ENCODE results near the gene REXO1.

Gene REXO1

DNA sequence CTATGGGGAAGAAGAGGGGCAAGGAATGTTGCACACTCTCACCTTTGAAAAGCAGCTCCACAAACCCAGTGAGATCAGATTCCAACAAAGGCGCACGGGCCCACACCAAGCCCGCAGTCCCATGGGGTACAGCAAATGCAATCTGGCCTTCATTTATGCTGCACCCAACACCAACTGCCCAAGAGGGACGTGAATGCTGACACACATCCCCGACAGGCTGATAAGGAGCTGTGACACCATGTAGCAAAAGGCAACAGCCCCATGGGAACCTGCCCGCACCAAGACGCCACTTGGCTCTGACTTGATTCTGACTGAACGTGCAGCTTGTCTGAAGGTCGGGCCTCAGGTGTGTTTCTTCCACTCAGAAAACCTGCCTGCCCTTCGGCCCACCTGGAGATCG lies 17.3 kb downstream of the REXO1 start:
- no peak overlapping the region for H2AFZ ChIP-seq (ENCODE audit: low read depth, low read length)
- H3K79me1 ChIP-seq (replicated peaks; ENCODE audit: low read length, poor library complexity, severe bottlenecking): peaks cover 29% of the 10 kb centered on the region
- no peak overlapping the region for H4K91ac ChIP-seq (ENCODE audit: low read length)
- H2AK5ac ChIP-seq (ENCODE audit: low read length, severe bottlenecking): no peak overlapping the region
- no peak overlapping the region for H3K4me2 ChIP-seq (ENCODE audit: low read length, poor library complexity, severe bottlenecking)
- no peaks in the 10 kb centered on the region for H3K27me3 ChIP-seq (ENCODE audit: control insufficient read depth in 1 of 2, insufficient read depth in 1 of 2, low read length in 2 of 2)
- H3K4me1 ChIP-seq (ENCODE audit: control insufficient read depth, insufficient read depth, low read depth, low read length): peaks cover 27% of the 10 kb centered on the region
- H2BK5ac ChIP-seq (ENCODE audit: low read depth, low read length, poor library complexity, severe bottlenecking): no peak overlapping the region
- H3K9me3 ChIP-seq (ENCODE audit: control insufficient read depth, low read length): no peaks in the 10 kb centered on the region
- no peak overlapping the region for H3K9ac ChIP-seq (ENCODE audit: low read length)
- no peak overlapping the region for H3K4me3 ChIP-seq (ENCODE audit: insufficient read depth in 1 of 2, low read depth in 1 of 2, low read length in 2 of 2)
- no peak overlapping the region for H2BK120ac ChIP-seq (ENCODE audit: low read depth, low read length)
- WGBS: 97% methylated on average over 11 of the region's 11 CpGs
- no peak for DNase-seq
- H3K4ac ChIP-seq (ENCODE audit: low read depth in 1 of 2, low read length in 2 of 2): no peak overlapping the region
- H2BK12ac ChIP-seq (ENCODE audit: low read length in 2 of 2): no peak overlapping the region
- peaks cover 23 to 67% of the 10 kb centered on the region in 2 experiments for H3K36me3 ChIP-seq (ENCODE audit: control insufficient read depth in 1 of 2, insufficient read depth in 2 of 2, low read depth in 1 of 2, low read length in 2 of 2)
- H3K27ac ChIP-seq (ENCODE audit: low read length, poor library complexity, severe bottlenecking): no peak overlapping the region
- H3K18ac ChIP-seq (ENCODE audit: low read depth in 1 of 2, low read length in 2 of 2): no peak overlapping the region
- H3K14ac ChIP-seq (ENCODE audit: low read length in 2 of 2): no peak overlapping the region
- H2BK15ac ChIP-seq (ENCODE audit: low read depth, poor library complexity, severe bottlenecking): no peak overlapping the region
- H3K23ac ChIP-seq (ENCODE audit: low read length in 2 of 2): no peak overlapping the region
- no peak overlapping the region for H4K8ac ChIP-seq (ENCODE audit: low read length)

- no peaks in the 10 kb centered on the region for H3K27me3 ChIP-seq (ENCODE audit: control insufficient read depth in 1 of 2, insufficient read depth in 1 of 2, low read length in 2 of 2)
- H4K91ac ChIP-seq (ENCODE audit: low read length): no peak overlapping the region
- H4K8ac ChIP-seq (ENCODE audit: low read length): no peak overlapping the region
- no peak overlapping the region for H3K9ac ChIP-seq (ENCODE audit: low read length)
- no peak overlapping the region for H2BK5ac ChIP-seq (ENCODE audit: low read depth, low read length, poor library complexity, severe bottlenecking)
- no peak overlapping the region for H2AK5ac ChIP-seq (ENCODE audit: low read length, severe bottlenecking)
- DNase-seq: no peak
- H3K4me3 ChIP-seq (ENCODE audit: insufficient read depth in 1 of 2, low read depth in 1 of 2, low read length in 2 of 2): no peak overlapping the region
- no peak overlapping the region for H3K4me2 ChIP-seq (ENCODE audit: low read length, poor library complexity, severe bottlenecking)
- 98% methylated on average over 15 of the region's 15 CpGs for WGBS
- H2BK120ac ChIP-seq (ENCODE audit: low read depth, low read length): no peak overlapping the region
- no peak overlapping the region for H3K27ac ChIP-seq (ENCODE audit: low read length, poor library complexity, severe bottlenecking)
- no peak overlapping the region for H3K4ac ChIP-seq (ENCODE audit: low read depth in 1 of 2, low read length in 2 of 2)
- H3K4me1 ChIP-seq (ENCODE audit: control insufficient read depth, insufficient read depth, low read depth, low read length): peaks cover 29% of the 10 kb centered on the region
- H2BK15ac ChIP-seq (ENCODE audit: low read depth, poor library complexity, severe bottlenecking): no peak overlapping the region
- no peak overlapping the region for H2AFZ ChIP-seq (ENCODE audit: low read depth, low read length)
- H3K9me3 ChIP-seq (ENCODE audit: control insufficient read depth, low read length): no peaks in the 10 kb centered on the region
- H3K79me1 ChIP-seq (replicated peaks; ENCODE audit: low read length, poor library complexity, severe bottlenecking): peaks cover 30% of the 10 kb centered on the region
- no peak overlapping the region for H2BK12ac ChIP-seq (ENCODE audit: low read length in 2 of 2)
- H3K18ac ChIP-seq (ENCODE audit: low read depth in 1 of 2, low read length in 2 of 2): no peak overlapping the region
- H3K23ac ChIP-seq (ENCODE audit: low read length in 2 of 2): no peak overlapping the region
- H3K36me3 ChIP-seq (ENCODE audit: control insufficient read depth in 1 of 2, insufficient read depth in 2 of 2, low read depth in 1 of 2, low read length in 2 of 2): peaks cover 23 to 67% of the 10 kb centered on the region in 2 experiments
- no peak overlapping the region for H3K14ac ChIP-seq (ENCODE audit: low read length in 2 of 2)
Measured at GRCh38 chr19:1830568-1830967, 17.7 kb downstream of the REXO1 start.

DNA sequence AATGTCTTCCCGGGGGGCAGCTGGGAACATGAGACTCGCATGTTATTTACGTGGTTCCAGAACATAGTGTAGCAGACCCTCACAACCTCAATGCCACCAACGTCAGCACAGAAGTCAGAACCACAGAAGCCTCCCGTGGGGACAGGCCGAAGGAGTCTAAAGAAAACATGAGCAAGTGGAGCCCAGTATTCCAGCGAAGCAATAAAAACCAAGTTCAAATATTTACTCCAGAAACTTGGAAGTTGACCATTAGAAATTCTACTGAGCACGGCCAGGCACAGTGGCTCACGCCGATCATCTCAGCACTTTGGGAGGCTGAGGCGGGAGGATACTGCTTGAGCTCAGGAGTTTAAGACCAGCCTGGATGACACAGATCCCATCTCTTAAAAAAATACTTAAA lies 18.3 kb downstream of the REXO1 start:
- no peak overlapping the region for H2BK15ac ChIP-seq (ENCODE audit: low read depth, poor library complexity, severe bottlenecking)
- no peak overlapping the region for H4K91ac ChIP-seq (ENCODE audit: low read length)
- no peak overlapping the region for H3K4me2 ChIP-seq (ENCODE audit: low read length, poor library complexity, severe bottlenecking)
- no peak overlapping the region for H3K4me3 ChIP-seq (ENCODE audit: insufficient read depth in 1 of 2, low read depth in 1 of 2, low read length in 2 of 2)
- peaks cover 29% of the 10 kb centered on the region for H3K79me1 ChIP-seq (replicated peaks; ENCODE audit: low read length, poor library complexity, severe bottlenecking)
- H3K4me1 ChIP-seq (ENCODE audit: control insufficient read depth, insufficient read depth, low read depth, low read length): peaks cover 28% of the 10 kb centered on the region
- H3K14ac ChIP-seq (ENCODE audit: low read length in 2 of 2): no peak overlapping the region
- H3K36me3 ChIP-seq (ENCODE audit: control insufficient read depth in 1 of 2, insufficient read depth in 2 of 2, low read depth in 1 of 2, low read length in 2 of 2): peaks cover 23 to 66% of the 10 kb centered on the region in 2 experiments
- no peak overlapping the region for H2BK5ac ChIP-seq (ENCODE audit: low read depth, low read length, poor library complexity, severe bottlenecking)
- no peak overlapping the region for H4K8ac ChIP-seq (ENCODE audit: low read length)
- no peak overlapping the region for H3K18ac ChIP-seq (ENCODE audit: low read depth in 1 of 2, low read length in 2 of 2)
- H3K27ac ChIP-seq (ENCODE audit: low read length, poor library complexity, severe bottlenecking): no peak overlapping the region
- no peak for DNase-seq
- H2BK12ac ChIP-seq (ENCODE audit: low read length in 2 of 2): no peak overlapping the region
- no peak overlapping the region for H3K4ac ChIP-seq (ENCODE audit: low read depth in 1 of 2, low read length in 2 of 2)
- no peaks in the 10 kb centered on the region for H3K27me3 ChIP-seq (ENCODE audit: control insufficient read depth in 1 of 2, insufficient read depth in 1 of 2, low read length in 2 of 2)
- no peak overlapping the region for H2BK120ac ChIP-seq (ENCODE audit: low read depth, low read length)
- H2AK5ac ChIP-seq (ENCODE audit: low read length, severe bottlenecking): no peak overlapping the region
- H3K9me3 ChIP-seq (ENCODE audit: control insufficient read depth, low read length): no peaks in the 10 kb centered on the region
- no peak overlapping the region for H3K23ac ChIP-seq (ENCODE audit: low read length in 2 of 2)
- WGBS: 98% methylated on average over 11 of the region's 11 CpGs
- no peak overlapping the region for H2AFZ ChIP-seq (ENCODE audit: low read depth, low read length)
- H3K9ac ChIP-seq (ENCODE audit: low read length): no peak overlapping the region

DNA sequence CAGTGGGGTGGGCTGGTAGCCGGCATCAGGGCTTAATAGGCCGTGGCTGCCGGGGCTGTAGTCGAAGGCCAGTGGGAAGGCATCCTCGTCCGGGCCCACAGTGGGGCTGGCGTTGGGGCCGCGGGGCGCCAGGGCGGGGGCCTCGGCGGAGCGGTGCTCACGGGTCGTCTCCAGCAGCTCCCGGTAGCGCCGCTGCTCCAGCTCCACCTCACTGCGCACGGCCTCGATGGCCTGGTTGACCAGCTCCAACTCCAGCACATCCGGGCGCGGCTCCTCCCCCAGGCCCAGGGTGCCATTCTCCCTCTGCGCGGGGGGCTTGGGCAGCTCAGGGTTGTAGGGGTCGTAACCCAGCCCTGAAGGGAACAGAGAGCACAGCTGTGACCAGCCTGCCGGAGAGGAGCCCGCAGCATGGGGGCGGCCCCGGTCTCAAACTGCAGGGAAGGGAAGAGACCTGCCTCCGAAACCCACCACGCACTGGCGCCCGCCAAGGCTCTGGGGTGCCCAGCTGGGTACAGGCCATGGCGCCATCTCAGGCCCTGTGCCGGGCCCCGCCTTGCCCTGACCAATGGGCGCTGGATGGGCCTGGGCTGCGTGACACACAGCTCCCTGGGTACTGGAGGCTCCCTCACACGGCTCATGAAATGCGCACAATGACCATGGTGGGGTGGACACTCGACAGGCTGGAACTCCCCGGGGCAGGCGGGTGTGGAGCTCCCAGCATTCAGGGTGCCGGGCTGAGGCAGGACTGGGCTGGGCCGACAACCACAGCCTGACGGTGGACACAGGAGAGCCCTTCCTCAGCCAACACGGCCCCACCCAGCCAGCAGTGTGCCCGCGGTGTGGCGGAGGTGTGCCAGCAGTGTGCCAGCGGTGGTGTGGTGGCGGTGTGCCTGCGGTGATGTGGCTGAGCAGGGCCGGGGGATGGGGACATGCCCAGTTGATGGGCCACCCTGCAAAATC lies 19.7 kb downstream of the REXO1 start:
- Histone ChIP-seq H3K4me1 (ENCODE audit: control insufficient read depth, insufficient read depth, low read depth, low read length) (peaks cover 30% of the 10 kb centered on the region), H2BK12ac (ENCODE audit: low read length in 2 of 2) (no peak overlapping the region), H3K27ac (ENCODE audit: low read length, poor library complexity, severe bottlenecking) (no peak overlapping the region), H4K8ac (ENCODE audit: low read length) (no peak overlapping the region), H3K4me3 (ENCODE audit: insufficient read depth in 1 of 2, low read depth in 1 of 2, low read length in 2 of 2) (no peak overlapping the region), H3K14ac (ENCODE audit: low read length in 2 of 2) (no peak overlapping the region), H2BK15ac (ENCODE audit: low read depth, poor library complexity, severe bottlenecking) (no peak overlapping the region), H3K27me3 (ENCODE audit: control insufficient read depth in 1 of 2, insufficient read depth in 1 of 2, low read length in 2 of 2) (no peaks in the 10 kb centered on the region), H3K79me1 (replicated peaks; ENCODE audit: low read length, poor library complexity, severe bottlenecking) (peaks cover 30% of the 10 kb centered on the region), H3K36me3 (ENCODE audit: control insufficient read depth in 1 of 2, insufficient read depth in 2 of 2, low read depth in 1 of 2, low read length in 2 of 2) (peaks cover 31 to 63% of the 10 kb centered on the region in 2 experiments), H3K18ac (ENCODE audit: low read depth in 1 of 2, low read length in 2 of 2) (no peak overlapping the region), H2AK5ac (ENCODE audit: low read length, severe bottlenecking) (no peak overlapping the region), H4K91ac (ENCODE audit: low read length) (no peak overlapping the region), H2BK5ac (ENCODE audit: low read depth, low read length, poor library complexity, severe bottlenecking) (no peak overlapping the region), H3K4me2 (ENCODE audit: low read length, poor library complexity, severe bottlenecking) (no peak overlapping the region), H2BK120ac (ENCODE audit: low read depth, low read length) (no peak overlapping the region), H3K23ac (ENCODE audit: low read length in 2 of 2) (no peak overlapping the region), H3K9ac (ENCODE audit: low read length) (no peak overlapping the region), H2AFZ (ENCODE audit: low read depth, low read length) (no peak overlapping the region), H3K9me3 (ENCODE audit: control insufficient read depth, low read length) (no peaks in the 10 kb centered on the region), H3K4ac (ENCODE audit: low read depth in 1 of 2, low read length in 2 of 2) (no peak overlapping the region)
- WGBS: 97% methylated on average over 47 of the region's 57 CpGs
- no peak for DNase-seq

All from mesenchymal stem cell (in vitro differentiated cells and primary cell).